HL-60 (cell line): ENCODE measurements around the gene CIB4.

Experiments used
- DNase-seq, 2 experiments: peaks; one replicate each; pipeline ENCODE4 v3.0.0-alpha.2; 2010 to 2020; ENCODE audit warnings: low read depth in 1 of 2, low spot score in 1 of 2
- H3K27ac ChIP-seq: fragments of 250-450 bp; sonication (Bioruptor Pico); replicated peaks from 2 replicates; pipeline ENCODE4 v1.5.1; 2020; ENCODE audit warnings: mild to moderate bottlenecking, moderate library complexity
- H3K27me3 ChIP-seq: fragments of 250-450 bp; sonication (Bioruptor Pico); 2 replicates; pipeline ENCODE4 v1.5.1; 2021; ENCODE audit warnings: mild to moderate bottlenecking, moderate library complexity; ENCODE audit not compliant: insufficient read depth, poor library complexity, severe bottlenecking
- H3K4me3 ChIP-seq: replicated peaks from 2 replicates; pipeline ENCODE4 v1.5.1; 2011; ENCODE audit warnings: mild to moderate bottlenecking, control low read depth, low read length; ENCODE audit not compliant: insufficient read depth
- GABPA ChIP-seq: IDR thresholded peaks from 2 replicates; pipeline ENCODE4 v1.6.1; 2012; ENCODE audit warnings: low read depth
- POLR2AphosphoS5 ChIP-seq: IDR thresholded peaks from 2 replicates; pipeline ENCODE4 v1.6.1; 2012; ENCODE audit warnings: low read depth
- SPI1 ChIP-seq: IDR thresholded peaks from 2 replicates; pipeline ENCODE4 v1.6.1; 2012; ENCODE audit warnings: low read depth, mild to moderate bottlenecking, borderline replicate concordance
- TF ChIP-seq, protein P1 (sequence below): IDR thresholded peaks from 2 replicates; pipeline ENCODE4 v1.6.1; 2012; ENCODE audit warnings: low read depth; ENCODE audit not compliant: insufficient replicate concordance
- TF ChIP-seq, protein P2 (sequence below): IDR thresholded peaks from one replicate; pipeline ENCODE4 v1.5.1; 2011; ENCODE audit warnings: low read length, control low read depth, inconsistent platforms; ENCODE audit not compliant: insufficient read depth

Gene CIB4

DNA sequence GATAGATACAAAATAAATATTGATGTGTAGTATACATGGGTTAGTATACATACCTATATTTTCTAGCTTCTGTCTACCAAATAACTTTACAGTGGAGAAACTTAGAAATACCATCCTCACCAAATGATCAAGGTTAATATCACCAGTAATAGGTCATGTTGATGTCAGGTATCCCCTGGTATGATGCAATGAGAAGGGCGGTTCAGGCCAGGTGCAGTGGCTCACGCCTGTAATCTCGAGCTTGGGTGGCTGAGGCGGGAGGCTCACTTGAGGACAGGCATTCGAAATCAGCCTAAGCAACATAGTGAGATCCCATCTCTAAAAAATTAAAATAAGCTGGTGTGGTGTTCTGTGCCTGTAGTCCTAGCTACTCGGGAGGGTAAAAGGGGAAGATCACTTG, 38.6 kb downstream of the CIB4 start:
- H3K27ac ChIP-seq = no peak overlapping the region
- no peaks in the 10 kb centered on the region for H3K27me3 ChIP-seq
- TF ChIP-seq SPI1 (no peak), GABPA (no peak), POLR2AphosphoS5 (no peak)
- TF ChIP-seq, protein P1, sequence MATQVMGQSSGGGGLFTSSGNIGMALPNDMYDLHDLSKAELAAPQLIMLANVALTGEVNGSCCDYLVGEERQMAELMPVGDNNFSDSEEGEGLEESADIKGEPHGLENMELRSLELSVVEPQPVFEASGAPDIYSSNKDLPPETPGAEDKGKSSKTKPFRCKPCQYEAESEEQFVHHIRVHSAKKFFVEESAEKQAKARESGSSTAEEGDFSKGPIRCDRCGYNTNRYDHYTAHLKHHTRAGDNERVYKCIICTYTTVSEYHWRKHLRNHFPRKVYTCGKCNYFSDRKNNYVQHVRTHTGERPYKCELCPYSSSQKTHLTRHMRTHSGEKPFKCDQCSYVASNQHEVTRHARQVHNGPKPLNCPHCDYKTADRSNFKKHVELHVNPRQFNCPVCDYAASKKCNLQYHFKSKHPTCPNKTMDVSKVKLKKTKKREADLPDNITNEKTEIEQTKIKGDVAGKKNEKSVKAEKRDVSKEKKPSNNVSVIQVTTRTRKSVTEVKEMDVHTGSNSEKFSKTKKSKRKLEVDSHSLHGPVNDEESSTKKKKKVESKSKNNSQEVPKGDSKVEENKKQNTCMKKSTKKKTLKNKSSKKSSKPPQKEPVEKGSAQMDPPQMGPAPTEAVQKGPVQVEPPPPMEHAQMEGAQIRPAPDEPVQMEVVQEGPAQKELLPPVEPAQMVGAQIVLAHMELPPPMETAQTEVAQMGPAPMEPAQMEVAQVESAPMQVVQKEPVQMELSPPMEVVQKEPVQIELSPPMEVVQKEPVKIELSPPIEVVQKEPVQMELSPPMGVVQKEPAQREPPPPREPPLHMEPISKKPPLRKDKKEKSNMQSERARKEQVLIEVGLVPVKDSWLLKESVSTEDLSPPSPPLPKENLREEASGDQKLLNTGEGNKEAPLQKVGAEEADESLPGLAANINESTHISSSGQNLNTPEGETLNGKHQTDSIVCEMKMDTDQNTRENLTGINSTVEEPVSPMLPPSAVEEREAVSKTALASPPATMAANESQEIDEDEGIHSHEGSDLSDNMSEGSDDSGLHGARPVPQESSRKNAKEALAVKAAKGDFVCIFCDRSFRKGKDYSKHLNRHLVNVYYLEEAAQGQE = no peak
- TF ChIP-seq, protein P2, sequence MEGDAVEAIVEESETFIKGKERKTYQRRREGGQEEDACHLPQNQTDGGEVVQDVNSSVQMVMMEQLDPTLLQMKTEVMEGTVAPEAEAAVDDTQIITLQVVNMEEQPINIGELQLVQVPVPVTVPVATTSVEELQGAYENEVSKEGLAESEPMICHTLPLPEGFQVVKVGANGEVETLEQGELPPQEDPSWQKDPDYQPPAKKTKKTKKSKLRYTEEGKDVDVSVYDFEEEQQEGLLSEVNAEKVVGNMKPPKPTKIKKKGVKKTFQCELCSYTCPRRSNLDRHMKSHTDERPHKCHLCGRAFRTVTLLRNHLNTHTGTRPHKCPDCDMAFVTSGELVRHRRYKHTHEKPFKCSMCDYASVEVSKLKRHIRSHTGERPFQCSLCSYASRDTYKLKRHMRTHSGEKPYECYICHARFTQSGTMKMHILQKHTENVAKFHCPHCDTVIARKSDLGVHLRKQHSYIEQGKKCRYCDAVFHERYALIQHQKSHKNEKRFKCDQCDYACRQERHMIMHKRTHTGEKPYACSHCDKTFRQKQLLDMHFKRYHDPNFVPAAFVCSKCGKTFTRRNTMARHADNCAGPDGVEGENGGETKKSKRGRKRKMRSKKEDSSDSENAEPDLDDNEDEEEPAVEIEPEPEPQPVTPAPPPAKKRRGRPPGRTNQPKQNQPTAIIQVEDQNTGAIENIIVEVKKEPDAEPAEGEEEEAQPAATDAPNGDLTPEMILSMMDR = no peak
- H3K4me3 ChIP-seq = no peak overlapping the region
- no peak for DNase-seq

DNA sequence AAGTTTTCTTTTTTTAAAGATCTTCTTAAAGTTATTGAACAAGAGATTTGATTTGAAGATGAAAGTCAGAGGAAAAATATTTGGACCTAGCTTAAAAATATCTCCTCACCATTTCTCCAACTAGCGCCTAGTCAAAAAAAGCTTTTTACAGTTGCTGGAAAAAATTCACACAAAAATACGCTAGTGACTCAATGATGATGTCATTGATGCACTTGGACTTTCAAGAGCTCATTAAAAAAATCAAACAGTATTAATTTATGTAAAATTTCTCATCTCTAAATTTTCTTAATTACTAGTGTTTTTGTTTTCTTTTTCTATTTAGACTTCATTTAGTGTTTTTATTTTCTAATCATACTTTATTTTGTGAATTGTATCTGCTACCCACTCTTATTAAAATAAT, 41.8 kb downstream of the CIB4 start:
- no peak for TF ChIP-seq SPI1
- TF ChIP-seq, protein P1 = no peak
- TF ChIP-seq GABPA = no peak
- TF ChIP-seq, protein P2 = no peak
- TF ChIP-seq POLR2AphosphoS5 = no peak
- Histone ChIP-seq H3K4me3 (no peak overlapping the region), H3K27ac (no peak overlapping the region), H3K27me3 (no peaks in the 10 kb centered on the region)
- no peak for DNase-seq

DNA sequence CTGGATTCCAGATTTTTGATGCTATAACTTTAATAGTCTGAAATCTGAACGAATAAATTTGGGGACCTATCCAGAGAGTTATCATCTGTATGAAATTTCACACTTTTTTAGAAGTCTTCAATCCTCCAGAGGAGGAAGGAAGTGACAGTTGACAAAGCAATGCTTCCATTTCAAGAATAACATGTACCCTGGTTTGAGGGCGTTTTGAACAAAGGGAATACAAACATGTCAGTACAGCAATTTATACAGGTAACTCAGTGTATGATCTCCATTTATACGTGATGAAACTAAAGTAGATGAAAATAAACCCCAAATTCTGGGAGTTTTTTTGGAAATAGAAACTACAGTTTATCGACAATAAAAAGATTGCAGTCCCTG, 42.2 kb downstream of the CIB4 start:
- Histone ChIP-seq H3K27ac (no peak overlapping the region), H3K4me3 (no peak overlapping the region), H3K27me3 (no peaks in the 10 kb centered on the region)
- no peak for DNase-seq
- TF ChIP-seq GABPA = no peak
- TF ChIP-seq, protein P2 = no peak
- no peak for TF ChIP-seq SPI1
- TF ChIP-seq POLR2AphosphoS5 = no peak
- TF ChIP-seq, protein P1 = no peak
